Thyroid gland (tissue), 4 donors: Measurements from ENCODE around the gene ODAD4.

Source experiments
- POLR2A ChIP-seq, 2 donors: fragments of 450-650 bp; IDR thresholded peaks; one replicate each; pipeline ENCODE4 v1.6.1; 2017; ENCODE audit warnings: antibody characterized with exemption in 2 of 2, mild to moderate bottlenecking in 2 of 2, moderate library complexity in 1 of 2
- TF ChIP-seq, protein P1 (sequence below), 6 experiments: fragments of 200-600 bp in 3 of 6; fragments of 450-650 bp in 3 of 6; sonication (generic) in 3 of 6; IDR thresholded peaks; one replicate each; pipeline ENCODE4 v1.5.1; 2016 to 2019; ENCODE audit warnings: antibody characterized with exemption in 6 of 6, mild to moderate bottlenecking in 2 of 6, inconsistent platforms in 1 of 6, moderate library complexity in 1 of 6

DNA sequence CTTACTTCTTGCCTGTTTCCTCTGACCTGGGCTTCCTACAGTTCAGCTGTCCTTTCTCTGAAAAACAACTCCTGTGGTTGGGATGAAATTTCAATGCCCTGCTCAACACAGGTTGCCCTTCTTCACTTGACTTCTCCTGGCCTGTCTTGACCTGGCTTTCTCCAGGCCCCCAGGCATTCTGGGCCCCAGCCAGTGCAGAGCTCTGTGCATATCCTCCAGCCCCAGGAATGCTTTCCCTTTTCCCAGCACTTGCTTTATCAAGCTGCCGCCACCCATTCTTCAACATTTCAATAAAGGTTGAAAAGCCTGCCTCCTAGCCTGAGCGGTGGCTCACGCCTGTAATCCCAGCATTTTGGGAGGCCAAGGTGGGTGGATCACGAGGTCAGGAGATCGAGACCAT is 10.8 kb downstream of the ODAD4 start:
- TF ChIP-seq, protein P1, sequence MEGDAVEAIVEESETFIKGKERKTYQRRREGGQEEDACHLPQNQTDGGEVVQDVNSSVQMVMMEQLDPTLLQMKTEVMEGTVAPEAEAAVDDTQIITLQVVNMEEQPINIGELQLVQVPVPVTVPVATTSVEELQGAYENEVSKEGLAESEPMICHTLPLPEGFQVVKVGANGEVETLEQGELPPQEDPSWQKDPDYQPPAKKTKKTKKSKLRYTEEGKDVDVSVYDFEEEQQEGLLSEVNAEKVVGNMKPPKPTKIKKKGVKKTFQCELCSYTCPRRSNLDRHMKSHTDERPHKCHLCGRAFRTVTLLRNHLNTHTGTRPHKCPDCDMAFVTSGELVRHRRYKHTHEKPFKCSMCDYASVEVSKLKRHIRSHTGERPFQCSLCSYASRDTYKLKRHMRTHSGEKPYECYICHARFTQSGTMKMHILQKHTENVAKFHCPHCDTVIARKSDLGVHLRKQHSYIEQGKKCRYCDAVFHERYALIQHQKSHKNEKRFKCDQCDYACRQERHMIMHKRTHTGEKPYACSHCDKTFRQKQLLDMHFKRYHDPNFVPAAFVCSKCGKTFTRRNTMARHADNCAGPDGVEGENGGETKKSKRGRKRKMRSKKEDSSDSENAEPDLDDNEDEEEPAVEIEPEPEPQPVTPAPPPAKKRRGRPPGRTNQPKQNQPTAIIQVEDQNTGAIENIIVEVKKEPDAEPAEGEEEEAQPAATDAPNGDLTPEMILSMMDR (IDR thresholded peaks at IDR 0.05): no peak
- no peak for TF ChIP-seq POLR2A (IDR thresholded peaks at IDR 0.05)
